ENCODE measurements around the gene POU6F2.

POU6F2 gene

GRCh38 chr7:39434012-39434411, 456.3 kb downstream of the POU6F2 start:
- Histone ChIP-seq H3K9me3 (ENCODE audit: severe bottlenecking) (no peaks in the 10 kb centered on the region), H3K4me3 (ENCODE audit: severe bottlenecking) (no peak overlapping the region), H3K4me1 (ENCODE audit: insufficient read depth, poor library complexity, severe bottlenecking) (no peaks in the 10 kb centered on the region), H3K27me3 (ENCODE audit: insufficient read depth, poor library complexity, severe bottlenecking) (no peaks in the 10 kb centered on the region), H3K36me3 (ENCODE audit: low read depth) (no peaks in the 10 kb centered on the region), H3K27ac (ENCODE audit: poor library complexity, severe bottlenecking) (no peak overlapping the region)
- ATAC-seq (ENCODE audit: low read depth) (no peak), DNase-seq (ENCODE audit: low spot score) (no peak)
- TF ChIP-seq CTCF (IDR thresholded peaks at IDR 0.05; ENCODE audit: poor library complexity, severe bottlenecking): no peak

GRCh38 chr7:39446546-39446945, 468.8 kb downstream of the POU6F2 start:
- ATAC-seq (ENCODE audit: low read depth) (no peak), DNase-seq (ENCODE audit: low spot score) (no peak)
- Histone ChIP-seq H3K27me3 (ENCODE audit: insufficient read depth, poor library complexity, severe bottlenecking) (peaks cover 13% of the 10 kb centered on the region), H3K9me3 (ENCODE audit: severe bottlenecking) (no peaks in the 10 kb centered on the region), H3K4me1 (ENCODE audit: insufficient read depth, poor library complexity, severe bottlenecking) (no peaks in the 10 kb centered on the region), H3K36me3 (ENCODE audit: low read depth) (no peaks in the 10 kb centered on the region), H3K27ac (ENCODE audit: poor library complexity, severe bottlenecking) (no peak overlapping the region), H3K4me3 (ENCODE audit: severe bottlenecking) (no peak overlapping the region)
- no peak for TF ChIP-seq CTCF (IDR thresholded peaks at IDR 0.05; ENCODE audit: poor library complexity, severe bottlenecking)

- ATAC-seq (ENCODE audit: low read depth) (no peak), DNase-seq (ENCODE audit: low spot score) (no peak)
- Histone ChIP-seq H3K4me3 (ENCODE audit: severe bottlenecking) (no peak overlapping the region), H3K4me1 (ENCODE audit: insufficient read depth, poor library complexity, severe bottlenecking) (no peaks in the 10 kb centered on the region), H3K36me3 (ENCODE audit: low read depth) (no peaks in the 10 kb centered on the region), H3K27me3 (ENCODE audit: insufficient read depth, poor library complexity, severe bottlenecking) (peaks cover 13% of the 10 kb centered on the region), H3K27ac (ENCODE audit: poor library complexity, severe bottlenecking) (no peak overlapping the region), H3K9me3 (ENCODE audit: severe bottlenecking) (no peaks in the 10 kb centered on the region)
- no peak for TF ChIP-seq CTCF (IDR thresholded peaks at IDR 0.05; ENCODE audit: poor library complexity, severe bottlenecking)
Observed at GRCh38 chr7:39451901-39452300, 474.2 kb downstream of the POU6F2 start.

- ATAC-seq (ENCODE audit: low read depth) (peak; percentile 35; the same call in 2 of the 3 replicates), DNase-seq (ENCODE audit: low spot score) (no peak)
- Histone ChIP-seq H3K36me3 (ENCODE audit: low read depth) (no peaks in the 10 kb centered on the region), H3K27ac (ENCODE audit: poor library complexity, severe bottlenecking) (no peak overlapping the region), H3K4me1 (ENCODE audit: insufficient read depth, poor library complexity, severe bottlenecking) (no peaks in the 10 kb centered on the region), H3K4me3 (ENCODE audit: severe bottlenecking) (no peak overlapping the region), H3K27me3 (ENCODE audit: insufficient read depth, poor library complexity, severe bottlenecking) (peaks cover 5% of the 10 kb centered on the region), H3K9me3 (ENCODE audit: severe bottlenecking) (no peaks in the 10 kb centered on the region)
- TF ChIP-seq CTCF (IDR thresholded peaks at IDR 0.05; ENCODE audit: poor library complexity, severe bottlenecking): peak; percentile 62
Observed at GRCh38 chr7:39453743-39454355, 476.1 kb downstream of the POU6F2 start.

- Histone ChIP-seq H3K4me1 (ENCODE audit: insufficient read depth, poor library complexity, severe bottlenecking) (no peaks in the 10 kb centered on the region), H3K36me3 (ENCODE audit: low read depth) (no peaks in the 10 kb centered on the region), H3K9me3 (ENCODE audit: severe bottlenecking) (no peaks in the 10 kb centered on the region), H3K27ac (ENCODE audit: poor library complexity, severe bottlenecking) (no peak overlapping the region), H3K4me3 (ENCODE audit: severe bottlenecking) (no peak overlapping the region), H3K27me3 (ENCODE audit: insufficient read depth, poor library complexity, severe bottlenecking) (peaks cover 15% of the 10 kb centered on the region)
- TF ChIP-seq CTCF (IDR thresholded peaks at IDR 0.05; ENCODE audit: poor library complexity, severe bottlenecking): no peak
- DNase-seq (ENCODE audit: low spot score) (no peak), ATAC-seq (ENCODE audit: low read depth) (no peak)
Observed at GRCh38 chr7:39458061-39458745, 480.5 kb downstream of the POU6F2 start.

Measured in RWPE2 (cell line).